Measurements from ENCODE around the gene PDE9A.
"Not testable (repeated sequence)": the region's sequence is repeated elsewhere in the genome, so short reads cannot be mapped to it uniquely, and the experiment has no call there.

Gene PDE9A

GRCh38 chr21:42624936-42625335 lies 28.5 kb upstream of the PDE9A start:
- no peak overlapping the region for H3K27ac ChIP-seq (ENCODE audit: low read depth, low read length)
- H3K9ac ChIP-seq (ENCODE audit: low read length), result no peak overlapping the region
- H3K27me3 ChIP-seq (ENCODE audit: control insufficient read depth in 1 of 2, insufficient read depth in 2 of 2, low read length in 2 of 2), result peaks cover 0 to 2% of the 10 kb centered on the region in 2 donors

GRCh38 chr21:42626171-42626570 lies 27.2 kb upstream of the PDE9A start:
- Histone ChIP-seq H3K4me1 (ENCODE audit: insufficient read depth, low read length) (no peaks in the 10 kb centered on the region), H3K36me3 (ENCODE audit: insufficient read depth, low read length) (no peaks in the 10 kb centered on the region), H3K4me3 (ENCODE audit: low read depth in 1 of 2, low read length in 2 of 2) (no peak overlapping the region), H3K27ac (ENCODE audit: low read depth, low read length) (no peak overlapping the region), H3K9ac (ENCODE audit: low read length) (no peak overlapping the region), H3K27me3 (ENCODE audit: control insufficient read depth in 1 of 2, insufficient read depth in 2 of 2, low read length in 2 of 2) (no peaks in the 10 kb centered on the region), H3K9me3 (ENCODE audit: low read length) (no peaks in the 10 kb centered on the region)

More at GRCh38 chr21:42624936-42625335, 28.5 kb upstream of the PDE9A start:
- Histone ChIP-seq H3K9me3 (ENCODE audit: low read length) (no peaks in the 10 kb centered on the region), H3K4me1 (ENCODE audit: insufficient read depth, low read length) (no peaks in the 10 kb centered on the region), H3K36me3 (ENCODE audit: insufficient read depth, low read length) (no peaks in the 10 kb centered on the region), H3K4me3 (ENCODE audit: low read depth in 1 of 2, low read length in 2 of 2) (no peak overlapping the region)

GRCh38 chr21:42627527-42628289 lies 25.7 kb upstream of the PDE9A start:
- Histone ChIP-seq H3K4me1 (ENCODE audit: insufficient read depth, low read length) (no peaks in the 10 kb centered on the region), H3K27me3 (ENCODE audit: control insufficient read depth in 1 of 2, insufficient read depth in 2 of 2, low read length in 2 of 2) (no peaks in the 10 kb centered on the region), H3K4me3 (ENCODE audit: low read depth in 1 of 2, low read length in 2 of 2) (no peak overlapping the region), H3K9ac (ENCODE audit: low read length) (no peak overlapping the region), H3K36me3 (ENCODE audit: insufficient read depth, low read length) (no peaks in the 10 kb centered on the region), H3K27ac (ENCODE audit: low read depth, low read length) (no peak overlapping the region), H3K9me3 (ENCODE audit: low read length) (no peaks in the 10 kb centered on the region)

DNA sequence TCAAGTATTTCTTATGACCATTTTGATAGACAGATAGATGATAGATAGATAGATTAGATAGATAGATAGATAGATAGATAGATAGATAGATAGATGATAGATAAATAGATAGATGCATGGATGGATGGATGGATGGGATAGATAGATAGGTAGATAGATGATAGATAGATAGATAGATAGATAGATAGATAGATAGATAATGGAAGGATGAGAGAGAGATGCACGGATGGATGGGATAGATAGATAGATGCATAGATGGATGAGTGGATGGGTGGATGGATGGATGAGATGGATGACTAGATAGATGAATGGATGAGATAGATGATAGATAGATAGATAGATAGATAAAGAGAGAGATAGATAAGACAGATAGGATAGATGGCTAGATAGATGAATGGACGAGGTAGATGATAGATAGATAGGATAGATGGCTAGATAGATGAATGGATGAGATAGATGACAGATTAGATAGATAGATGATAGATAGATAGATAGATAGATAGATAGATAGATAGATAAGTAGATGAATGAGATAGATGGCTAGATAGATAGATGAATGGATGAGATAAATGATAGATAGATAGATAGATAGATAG lies 24.9 kb upstream of the PDE9A start:
- not testable (repeated sequence) for H3K36me3 ChIP-seq (ENCODE audit: insufficient read depth, low read length); H3K9me3 ChIP-seq (ENCODE audit: low read length); H3K27me3 ChIP-seq (ENCODE audit: control insufficient read depth in 1 of 2, insufficient read depth in 2 of 2, low read length in 2 of 2); H3K4me1 ChIP-seq (ENCODE audit: insufficient read depth, low read length); H3K9ac ChIP-seq (ENCODE audit: low read length); H3K27ac ChIP-seq (ENCODE audit: low read depth, low read length); H3K4me3 ChIP-seq (ENCODE audit: low read depth in 1 of 2, low read length in 2 of 2)

- no peak overlapping the region for H3K4me3 ChIP-seq (ENCODE audit: low read depth in 1 of 2, low read length in 2 of 2)
- no peak overlapping the region for H3K9ac ChIP-seq (ENCODE audit: low read length)
- H3K9me3 ChIP-seq (ENCODE audit: low read length), result no peaks in the 10 kb centered on the region
- H3K36me3 ChIP-seq (ENCODE audit: insufficient read depth, low read length), result no peaks in the 10 kb centered on the region
- no peaks in the 10 kb centered on the region for H3K27me3 ChIP-seq (ENCODE audit: control insufficient read depth in 1 of 2, insufficient read depth in 2 of 2, low read length in 2 of 2)
- no peak overlapping the region for H3K27ac ChIP-seq (ENCODE audit: low read depth, low read length)
- H3K4me1 ChIP-seq (ENCODE audit: insufficient read depth, low read length), result no peaks in the 10 kb centered on the region
Measured at GRCh38 chr21:42629933-42630589, 23.4 kb upstream of the PDE9A start.

DNA sequence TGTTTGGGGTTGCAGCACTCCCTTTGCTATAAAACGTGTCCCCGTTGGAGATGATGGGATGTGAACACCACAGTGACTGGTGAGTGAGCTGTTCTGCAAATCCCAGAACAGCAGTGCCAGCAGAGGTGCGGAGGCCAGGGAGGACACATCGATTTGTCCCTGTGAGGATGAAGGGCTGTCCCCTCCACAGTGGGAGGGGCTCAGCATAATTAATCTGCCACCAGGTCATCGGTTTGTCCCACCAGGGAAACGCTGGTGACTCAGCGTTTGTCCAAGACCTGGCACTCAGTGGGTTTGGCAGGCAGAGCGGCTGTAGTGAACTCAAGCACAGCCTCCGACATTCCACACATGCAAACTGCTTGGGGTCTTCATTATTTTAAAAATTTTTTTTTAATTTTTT lies 22.8 kb upstream of the PDE9A start:
- H3K4me1 ChIP-seq (ENCODE audit: insufficient read depth, low read length), result no peaks in the 10 kb centered on the region
- no peak overlapping the region for H3K27ac ChIP-seq (ENCODE audit: low read depth, low read length)
- no peak overlapping the region for H3K4me3 ChIP-seq (ENCODE audit: low read depth in 1 of 2, low read length in 2 of 2)
- H3K9ac ChIP-seq (ENCODE audit: low read length), result no peak overlapping the region
- H3K36me3 ChIP-seq (ENCODE audit: insufficient read depth, low read length), result no peaks in the 10 kb centered on the region
- no peaks in the 10 kb centered on the region for H3K9me3 ChIP-seq (ENCODE audit: low read length)
- H3K27me3 ChIP-seq (ENCODE audit: control insufficient read depth in 1 of 2, insufficient read depth in 2 of 2, low read length in 2 of 2), result no peaks in the 10 kb centered on the region

DNA sequence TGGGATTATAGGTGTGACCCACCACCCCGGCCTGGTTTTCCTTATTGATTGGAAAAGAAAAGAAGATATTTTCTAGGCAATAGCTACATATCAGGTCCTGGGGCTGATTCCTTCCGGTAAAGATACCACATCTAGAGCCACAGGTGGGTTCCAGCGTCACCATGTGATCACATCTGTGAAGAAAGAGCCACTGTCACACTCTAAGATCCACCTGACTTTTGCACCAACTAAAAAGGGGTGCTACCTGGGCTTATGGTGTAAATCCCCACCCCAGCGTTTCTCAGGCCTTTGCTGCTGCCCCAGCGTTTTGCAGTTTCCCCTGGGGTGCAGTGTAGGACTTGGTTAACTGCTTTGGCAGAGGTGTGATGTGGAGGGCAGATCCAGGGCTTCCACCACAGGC lies 22.3 kb upstream of the PDE9A start:
- no peak overlapping the region for H3K9ac ChIP-seq (ENCODE audit: low read length)
- H3K36me3 ChIP-seq (ENCODE audit: insufficient read depth, low read length), result no peaks in the 10 kb centered on the region
- H3K4me1 ChIP-seq (ENCODE audit: insufficient read depth, low read length), result peaks cover 4% of the 10 kb centered on the region
- H3K4me3 ChIP-seq (ENCODE audit: low read depth in 1 of 2, low read length in 2 of 2), result no peak overlapping the region
- no peaks in the 10 kb centered on the region for H3K27me3 ChIP-seq (ENCODE audit: control insufficient read depth in 1 of 2, insufficient read depth in 2 of 2, low read length in 2 of 2)
- H3K27ac ChIP-seq (ENCODE audit: low read depth, low read length), result no peak overlapping the region
- H3K9me3 ChIP-seq (ENCODE audit: low read length), result no peaks in the 10 kb centered on the region

DNA sequence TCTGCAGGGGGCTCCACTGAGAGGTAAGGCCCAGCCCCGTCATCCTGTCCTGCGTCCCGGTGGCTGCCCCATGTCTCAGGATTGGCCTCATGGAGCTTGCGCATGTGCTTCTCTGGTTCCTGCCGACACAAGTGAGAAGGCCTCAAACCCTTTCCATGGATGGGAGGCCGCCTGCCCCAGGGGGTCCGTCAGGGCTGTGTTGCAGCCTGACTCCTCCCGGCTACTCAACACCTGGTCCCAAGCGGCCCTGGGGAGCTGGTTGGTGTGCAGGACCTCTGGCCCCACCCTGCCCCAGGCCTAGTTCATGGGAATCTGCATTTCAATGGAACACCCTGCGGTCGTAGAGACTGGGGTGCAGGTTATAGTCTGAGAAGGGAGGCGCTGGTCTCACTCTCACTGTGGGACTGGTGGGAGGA lies 21.1 kb upstream of the PDE9A start:
- no peaks in the 10 kb centered on the region for H3K27me3 ChIP-seq (ENCODE audit: control insufficient read depth in 1 of 2, insufficient read depth in 2 of 2, low read length in 2 of 2)
- H3K4me1 ChIP-seq (ENCODE audit: insufficient read depth, low read length), result peaks cover 8% of the 10 kb centered on the region
- H3K9me3 ChIP-seq (ENCODE audit: low read length), result no peaks in the 10 kb centered on the region
- H3K36me3 ChIP-seq (ENCODE audit: insufficient read depth, low read length), result no peaks in the 10 kb centered on the region
- H3K4me3 ChIP-seq (ENCODE audit: low read depth in 1 of 2, low read length in 2 of 2), result no peak overlapping the region
- H3K27ac ChIP-seq (ENCODE audit: low read depth, low read length), result no peak overlapping the region
- no peak overlapping the region for H3K9ac ChIP-seq (ENCODE audit: low read length)

GRCh38 chr21:42632771-42633690 lies 20.4 kb upstream of the PDE9A start:
- H3K27ac ChIP-seq (ENCODE audit: low read depth, low read length), result no peak overlapping the region
- no peaks in the 10 kb centered on the region for H3K9me3 ChIP-seq (ENCODE audit: low read length)
- H3K4me3 ChIP-seq (ENCODE audit: low read depth in 1 of 2, low read length in 2 of 2), result no peak overlapping the region
- no peak overlapping the region for H3K9ac ChIP-seq (ENCODE audit: low read length)
- no peaks in the 10 kb centered on the region for H3K36me3 ChIP-seq (ENCODE audit: insufficient read depth, low read length)
- H3K27me3 ChIP-seq (ENCODE audit: control insufficient read depth in 1 of 2, insufficient read depth in 2 of 2, low read length in 2 of 2), result no peaks in the 10 kb centered on the region
- peaks cover 8% of the 10 kb centered on the region for H3K4me1 ChIP-seq (ENCODE audit: insufficient read depth, low read length)

DNA sequence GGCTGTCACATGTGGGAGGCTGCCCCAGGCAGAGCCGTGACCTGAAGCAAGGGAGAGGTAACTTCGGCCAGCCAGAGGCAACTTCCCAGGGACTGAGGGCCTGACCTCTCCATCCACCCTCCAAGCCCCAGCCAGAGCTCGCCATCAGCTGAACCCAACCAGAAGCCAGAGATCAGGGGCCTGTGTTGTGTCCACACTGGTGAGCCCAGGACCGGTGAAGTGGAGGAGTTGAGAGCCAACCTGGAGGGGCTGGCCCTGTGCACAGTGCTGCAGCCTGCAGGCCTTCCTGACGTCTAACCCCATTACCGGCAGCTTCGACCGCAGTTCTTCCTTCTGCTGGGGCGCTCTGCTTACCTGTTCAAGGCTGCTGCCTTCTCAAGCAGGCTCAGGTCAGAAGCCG lies 19.6 kb upstream of the PDE9A start:
- no peaks in the 10 kb centered on the region for H3K36me3 ChIP-seq (ENCODE audit: insufficient read depth, low read length)
- H3K27me3 ChIP-seq (ENCODE audit: control insufficient read depth in 1 of 2, insufficient read depth in 2 of 2, low read length in 2 of 2), result no peaks in the 10 kb centered on the region
- H3K4me3 ChIP-seq (ENCODE audit: low read depth in 1 of 2, low read length in 2 of 2), result no peak overlapping the region
- no peak overlapping the region for H3K9ac ChIP-seq (ENCODE audit: low read length)
- no peaks in the 10 kb centered on the region for H3K9me3 ChIP-seq (ENCODE audit: low read length)
- peaks cover 8% of the 10 kb centered on the region for H3K4me1 ChIP-seq (ENCODE audit: insufficient read depth, low read length)
- no peak overlapping the region for H3K27ac ChIP-seq (ENCODE audit: low read depth, low read length)
